Adipocyte (in vitro differentiated cells): ENCODE data around the gene ACO2.
"Not testable (repeated sequence)": the region's sequence is repeated elsewhere in the genome, so short reads cannot be mapped to it uniquely, and the experiment has no call there.

ENCODE experiments used
- DNase-seq: peaks from one replicate; pipeline ENCODE4 v3.0.0-alpha.2; 2015; ENCODE audit warnings: low read depth
- H3K27me3 ChIP-seq: replicated peaks from 2 replicates; pipeline ENCODE4 v1.7.0; 2013; ENCODE audit warnings: mild to moderate bottlenecking, low read length, moderate library complexity; ENCODE audit not compliant: control insufficient read depth, insufficient read depth
- H3K36me3 ChIP-seq: 2 replicates; pipeline ENCODE4 v1.7.0; 2013; ENCODE audit warnings: low read length, mild to moderate bottlenecking, moderate library complexity; ENCODE audit not compliant: control insufficient read depth, insufficient read depth, severe bottlenecking
- H3K4me1 ChIP-seq: 2 replicates; pipeline ENCODE4 v1.7.0; 2013; ENCODE audit warnings: mild to moderate bottlenecking, low read length, moderate library complexity; ENCODE audit not compliant: control insufficient read depth, insufficient read depth
- H3K4me3 ChIP-seq: 2 replicates; pipeline ENCODE4 v1.7.0; 2013; ENCODE audit warnings: mild to moderate bottlenecking, low read length, moderate library complexity
- H3K9ac ChIP-seq: 2 replicates; pipeline ENCODE4 v1.7.0; 2013; ENCODE audit warnings: mild to moderate bottlenecking, low read length, moderate library complexity
- H3K9me3 ChIP-seq: 2 replicates; pipeline ENCODE4 v1.7.0; 2013; ENCODE audit warnings: mild to moderate bottlenecking, low read length, moderate library complexity; ENCODE audit not compliant: control insufficient read depth

ACO2 gene

GRCh38 chr22:41440511-41440910, 28.4 kb upstream of the ACO2 start:
- DNase-seq, H3K4me3 ChIP-seq, H3K9ac ChIP-seq, H3K9me3 ChIP-seq, H3K27me3 ChIP-seq: not testable (repeated sequence)
- Histone ChIP-seq H3K36me3 (peaks cover 61% of the 10 kb centered on the region), H3K4me1 (peaks cover 35% of the 10 kb centered on the region)

DNA sequence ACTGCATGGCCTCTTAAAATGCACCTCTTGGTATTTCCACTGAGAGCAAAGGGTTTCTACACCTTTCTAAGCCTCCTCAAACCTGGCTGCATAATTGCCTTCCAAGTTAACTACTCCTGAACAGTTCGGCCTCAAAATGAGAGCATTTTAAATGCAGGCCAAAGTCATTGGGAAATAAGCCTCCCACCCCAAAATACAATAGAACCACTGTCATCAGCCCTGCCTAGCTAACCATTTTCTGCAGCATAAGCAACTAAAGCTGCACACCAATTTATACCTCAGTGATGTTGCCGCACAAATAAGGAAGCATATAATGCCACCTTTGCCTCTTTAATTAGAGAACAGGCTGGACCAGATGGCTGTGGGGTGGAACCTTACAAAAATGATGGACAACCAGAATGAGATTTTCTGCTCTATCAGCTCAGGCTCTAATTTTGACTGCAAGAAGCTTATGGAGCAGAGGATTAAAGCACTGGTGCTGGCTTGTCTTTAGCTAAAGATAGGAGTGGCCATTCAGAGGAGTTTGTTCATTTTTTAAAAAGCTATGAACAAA, 26.6 kb upstream of the ACO2 start:
- H3K4me3 ChIP-seq: peak overlapping the region; percentile 99
- DNase-seq: no peak
- peaks cover 31% of the 10 kb centered on the region for H3K4me1 ChIP-seq
- no peaks in the 10 kb centered on the region for H3K9me3 ChIP-seq
- no peaks in the 10 kb centered on the region for H3K27me3 ChIP-seq
- H3K9ac ChIP-seq: peak overlapping the region; percentile 30
- peaks cover 43% of the 10 kb centered on the region for H3K36me3 ChIP-seq

DNA sequence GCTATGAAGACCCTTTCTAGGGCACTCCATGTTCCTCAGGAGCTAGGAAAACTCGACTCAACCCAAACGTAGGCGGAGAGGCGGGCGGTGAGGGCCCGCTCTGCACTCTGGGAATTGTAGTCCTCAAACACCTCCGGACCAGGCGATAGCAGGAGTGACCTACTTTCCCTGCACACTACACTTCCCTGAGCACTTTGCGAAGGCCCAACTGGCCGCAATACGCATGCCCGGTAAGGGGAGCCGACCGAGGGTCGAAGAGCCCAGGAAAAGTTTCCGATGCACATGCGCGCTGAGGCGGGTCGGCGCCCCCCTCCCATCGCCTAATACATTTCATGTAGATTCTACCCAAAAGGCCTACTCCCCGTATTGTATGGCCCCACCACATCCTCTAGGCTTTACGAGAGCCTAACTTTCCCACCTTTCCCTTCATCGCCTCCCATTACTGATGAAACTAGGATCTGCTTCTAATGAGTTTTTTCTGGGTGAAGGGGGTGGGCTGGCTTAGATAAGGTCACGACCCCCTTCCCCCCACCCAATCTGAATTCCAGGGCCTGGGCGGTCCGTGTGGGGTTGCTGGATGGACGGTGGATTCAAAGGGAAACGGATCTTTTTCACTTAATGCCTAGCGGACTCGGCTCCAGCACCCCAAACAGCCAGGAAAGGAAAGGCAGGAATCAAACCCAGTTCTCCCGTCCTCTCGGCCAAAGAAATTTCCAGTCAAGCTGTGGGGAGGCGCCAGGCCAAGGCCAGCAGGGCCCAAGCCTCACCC, 24.4 kb upstream of the ACO2 start:
- H3K4me3 ChIP-seq: peak overlapping the region; percentile 99
- peak; percentile 98 for DNase-seq
- peaks cover 27% of the 10 kb centered on the region for H3K36me3 ChIP-seq

DNA sequence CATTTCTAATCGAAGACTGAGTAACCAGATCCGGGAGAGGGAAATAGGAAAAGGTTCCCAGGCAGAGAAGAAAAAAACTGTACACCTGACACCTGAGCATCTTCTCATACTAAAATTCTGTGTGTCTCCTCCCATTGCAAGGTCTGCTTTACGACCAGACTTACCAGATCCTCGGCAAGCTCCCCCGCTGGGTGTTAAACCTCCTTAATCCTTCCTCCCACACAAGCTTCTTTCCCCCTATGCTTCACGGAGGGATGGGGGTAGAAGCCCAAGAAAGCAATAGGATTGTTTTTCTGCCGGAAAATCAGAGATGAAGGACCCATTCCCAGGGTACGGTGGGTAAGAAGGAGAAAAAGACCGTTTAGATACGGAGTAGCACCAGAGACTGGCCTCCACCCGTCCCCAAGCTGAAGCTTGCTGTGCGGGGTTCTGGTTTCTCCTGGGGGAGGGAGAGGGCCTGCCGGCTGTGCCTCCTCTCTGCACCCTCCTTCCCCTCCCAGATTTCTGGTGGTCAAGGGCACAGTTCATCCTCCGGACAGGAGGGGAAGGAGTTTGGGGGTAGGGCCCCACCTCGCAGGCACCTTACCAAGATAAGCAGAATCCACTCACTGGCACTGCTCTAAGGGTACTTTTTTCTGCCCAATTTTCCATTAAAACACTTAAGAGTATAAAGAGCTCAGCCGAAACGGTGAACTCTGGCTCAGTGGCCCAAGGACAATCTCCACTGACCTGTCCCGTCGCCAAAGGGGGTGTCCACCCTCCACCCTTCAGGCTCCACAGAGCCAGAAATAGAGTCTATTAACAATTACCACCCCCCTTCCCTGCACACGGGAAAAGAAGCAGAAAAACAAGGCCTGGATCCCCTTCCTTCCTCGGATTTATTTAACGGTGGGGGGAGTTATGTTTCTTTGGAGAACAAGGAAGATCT, 23.5 kb upstream of the ACO2 start:
- peak; percentile 49 for DNase-seq
- Histone ChIP-seq H3K27me3 (no peaks in the 10 kb centered on the region), H3K4me3 (peak overlapping the region; percentile 99), H3K9ac (peak overlapping the region; percentile 100), H3K4me1 (peaks cover 31% of the 10 kb centered on the region), H3K9me3 (no peaks in the 10 kb centered on the region), H3K36me3 (peaks cover 25% of the 10 kb centered on the region)

More for the DNA sequence above, 24.4 kb upstream of the ACO2 start:
- Histone ChIP-seq H3K27me3 (no peaks in the 10 kb centered on the region), H3K9ac (peak overlapping the region; percentile 100), H3K9me3 (no peaks in the 10 kb centered on the region), H3K4me1 (peaks cover 33% of the 10 kb centered on the region)

DNA sequence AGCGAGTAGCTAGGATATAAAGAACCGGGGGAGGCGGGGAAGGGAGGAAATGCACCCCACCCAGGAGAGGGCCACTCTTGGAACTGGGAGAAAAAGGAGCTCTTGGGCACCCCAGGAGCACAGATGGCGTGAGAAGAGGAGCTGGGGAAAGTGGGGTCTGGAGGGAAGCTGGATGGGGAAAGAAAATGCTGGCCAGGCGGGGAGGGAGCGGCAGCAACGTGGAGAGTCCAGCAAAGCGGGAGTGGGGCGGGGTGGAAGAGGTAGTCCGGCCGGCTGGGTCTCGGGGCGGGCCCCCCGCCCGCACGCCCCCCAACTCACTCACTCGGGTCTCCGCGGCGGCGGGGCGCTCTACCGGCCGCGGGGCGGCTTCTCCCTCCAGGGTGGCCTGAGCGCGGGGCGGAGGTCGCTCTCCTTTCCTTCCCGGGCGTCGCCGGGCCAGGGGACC, 22.8 kb upstream of the ACO2 start:
- Histone ChIP-seq H3K9ac (peak overlapping the region; percentile 100), H3K4me1 (peaks cover 31% of the 10 kb centered on the region), H3K36me3 (peaks cover 20% of the 10 kb centered on the region), H3K27me3 (no peaks in the 10 kb centered on the region), H3K9me3 (no peaks in the 10 kb centered on the region), H3K4me3 (peak overlapping the region; percentile 99)
- DNase-seq: peak; percentile 59

DNA sequence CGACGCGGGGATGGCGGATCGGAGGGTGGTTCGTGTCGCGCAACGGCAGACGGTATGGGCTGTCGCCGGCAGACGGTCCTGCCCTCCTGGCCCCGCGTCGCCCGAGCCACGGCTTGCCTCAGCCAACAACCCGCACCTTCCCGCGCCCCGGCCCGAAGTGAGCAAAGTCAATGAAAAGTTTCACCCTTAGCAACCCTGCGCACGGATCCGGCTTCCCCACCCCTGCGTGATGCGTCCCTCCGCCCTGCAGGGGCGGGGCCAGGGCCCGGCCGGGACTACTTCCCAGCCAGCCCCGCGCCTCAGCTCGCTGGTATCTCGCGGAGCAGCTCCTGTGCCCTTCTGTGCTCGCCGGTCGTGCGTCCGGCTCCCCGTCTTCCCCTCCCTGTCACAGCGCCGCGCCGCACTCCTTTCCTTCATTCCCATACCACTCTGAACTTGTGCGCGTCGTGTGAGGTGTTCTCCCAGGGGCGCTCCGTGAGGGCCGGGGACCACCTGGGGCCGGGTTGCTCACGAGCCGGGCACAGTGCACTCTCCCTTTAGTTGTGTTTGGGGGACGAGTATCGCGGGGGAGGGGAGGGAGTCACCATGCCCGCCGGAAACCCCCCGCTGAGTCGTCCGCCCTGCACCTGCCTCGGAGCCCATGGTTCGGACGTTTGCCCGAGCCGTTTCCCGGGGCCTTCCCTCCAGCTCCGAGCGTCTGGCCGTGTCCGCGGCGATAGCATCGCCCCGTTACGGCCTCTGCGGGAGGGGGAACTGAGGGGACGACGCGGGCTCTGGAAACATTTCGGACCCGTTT, 22.1 kb upstream of the ACO2 start, which contains the start of gene TOB2:
Gene TOB2, minus strand, starts transcription at position 163 of the 796 bp plus-strand sequence. CDS start 9,456 bp downstream, outside the sequence.
- peak; percentile 98 for DNase-seq
- peak within 1 kb of the TSS; percentile 99 for H3K4me3 ChIP-seq

DNA sequence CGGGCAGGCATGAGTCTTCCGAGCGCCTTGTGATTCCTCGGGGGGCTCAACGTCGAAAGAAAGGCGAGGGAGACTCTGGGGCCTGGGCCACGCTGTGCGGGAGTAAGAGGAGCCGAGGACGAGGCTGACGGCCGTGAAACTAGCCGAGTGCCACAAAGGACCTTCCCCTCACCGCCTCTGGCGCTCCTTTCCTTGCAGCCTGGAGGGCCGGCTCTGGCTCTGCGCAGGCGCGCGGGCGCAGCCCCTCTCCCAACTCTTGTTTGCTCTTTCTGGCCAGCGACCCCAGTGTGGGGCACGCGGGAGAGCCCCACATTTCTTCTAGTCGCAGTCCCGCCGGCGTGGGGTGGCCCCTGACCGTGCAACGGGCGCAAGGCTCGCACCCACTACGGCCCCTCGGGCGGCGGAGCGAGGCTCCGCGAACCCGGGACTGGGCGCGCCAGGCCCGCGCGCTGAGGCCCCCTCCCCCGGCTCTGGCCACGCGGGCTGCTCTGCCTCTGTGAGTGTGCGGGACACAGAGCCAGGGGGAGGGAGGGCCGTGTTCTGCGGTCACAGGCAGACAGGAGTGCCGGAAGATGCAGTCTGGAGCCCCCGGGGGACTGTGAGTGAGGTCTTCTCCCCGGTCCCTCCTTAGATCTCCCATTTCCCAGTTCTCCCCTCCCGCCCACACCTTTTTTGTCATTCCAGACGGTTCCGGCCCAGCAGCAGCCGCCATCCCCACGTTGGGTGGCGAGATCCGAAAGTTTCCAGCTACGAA, 21.3 kb upstream of the ACO2 start:
- peaks cover 25% of the 10 kb centered on the region for H3K4me1 ChIP-seq
- peak overlapping the region; percentile 99 for H3K4me3 ChIP-seq
- no peaks in the 10 kb centered on the region for H3K9me3 ChIP-seq
- peaks cover 10% of the 10 kb centered on the region for H3K36me3 ChIP-seq
- peak; percentile 81 for DNase-seq
- H3K27me3 ChIP-seq: no peaks in the 10 kb centered on the region
- peak overlapping the region; percentile 100 for H3K9ac ChIP-seq

More for the DNA sequence above, 22.1 kb upstream of the ACO2 start, which contains the start of gene TOB2:
- Histone ChIP-seq H3K27me3 (no peaks in the 10 kb centered on the region), H3K9me3 (no peaks in the 10 kb centered on the region), H3K4me1 (peaks cover 28% of the 10 kb centered on the region), H3K9ac (peak within 1 kb of the TSS; percentile 100), H3K36me3 (peaks cover 17% of the 10 kb centered on the region)

- DNase-seq: peak; percentile 99
- peaks cover 18% of the 10 kb centered on the region for H3K4me1 ChIP-seq
- peak overlapping the region; percentile 99 for H3K4me3 ChIP-seq
- peaks cover 3% of the 10 kb centered on the region for H3K36me3 ChIP-seq
- H3K27me3 ChIP-seq: no peaks in the 10 kb centered on the region
- no peaks in the 10 kb centered on the region for H3K9me3 ChIP-seq
- H3K9ac ChIP-seq: peak overlapping the region; percentile 100
These were observed 20.6 kb upstream of the ACO2 start for GRCh38 chr22:41448189-41448808.

DNA sequence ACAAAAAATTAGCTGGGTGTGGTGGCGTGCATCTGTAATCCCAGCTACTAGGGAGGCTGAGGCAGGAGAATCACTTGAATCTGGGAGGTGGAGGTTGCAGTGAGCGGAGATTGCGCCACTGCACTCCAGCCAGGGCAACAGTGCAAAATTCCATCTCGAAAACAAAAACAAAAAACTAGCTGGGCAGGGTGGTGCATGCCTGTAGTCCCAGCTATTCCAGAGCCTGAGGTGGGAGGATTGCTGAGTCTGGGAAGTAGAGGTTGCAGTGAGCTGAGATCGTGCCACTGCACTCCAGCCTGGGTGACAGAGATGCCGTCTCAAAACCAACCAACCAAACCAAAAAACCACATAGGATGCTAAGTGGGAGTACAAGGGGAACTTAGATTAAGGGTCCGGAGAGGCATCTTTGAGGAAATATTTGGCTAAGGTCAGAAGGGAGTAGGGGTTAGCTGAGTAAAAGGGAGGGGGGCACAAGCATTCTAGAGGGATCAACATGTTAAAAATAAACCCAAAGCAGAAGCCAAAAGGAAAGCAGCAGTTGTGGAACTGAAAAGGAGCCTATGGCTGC, 10.7 kb upstream of the ACO2 start:
- Histone ChIP-seq H3K4me1 (peaks cover 5% of the 10 kb centered on the region), H3K27me3 (no peaks in the 10 kb centered on the region), H3K9ac (no peak overlapping the region), H3K9me3 (no peaks in the 10 kb centered on the region), H3K36me3 (peaks cover 49% of the 10 kb centered on the region), H3K4me3 (no peak overlapping the region)
- no peak for DNase-seq
